HG03521 (cell line): ENCODE results near the gene AKNA.

Source experiments
- ATAC-seq: cut with Tn5 transposase; IDR thresholded peaks from one replicate; pipeline ENCODE4 v1.9.1; 2021; ENCODE audit warnings: mild to moderate bottlenecking, moderate library complexity; ENCODE audit not compliant: unreplicated experiment

AKNA gene

DNA sequence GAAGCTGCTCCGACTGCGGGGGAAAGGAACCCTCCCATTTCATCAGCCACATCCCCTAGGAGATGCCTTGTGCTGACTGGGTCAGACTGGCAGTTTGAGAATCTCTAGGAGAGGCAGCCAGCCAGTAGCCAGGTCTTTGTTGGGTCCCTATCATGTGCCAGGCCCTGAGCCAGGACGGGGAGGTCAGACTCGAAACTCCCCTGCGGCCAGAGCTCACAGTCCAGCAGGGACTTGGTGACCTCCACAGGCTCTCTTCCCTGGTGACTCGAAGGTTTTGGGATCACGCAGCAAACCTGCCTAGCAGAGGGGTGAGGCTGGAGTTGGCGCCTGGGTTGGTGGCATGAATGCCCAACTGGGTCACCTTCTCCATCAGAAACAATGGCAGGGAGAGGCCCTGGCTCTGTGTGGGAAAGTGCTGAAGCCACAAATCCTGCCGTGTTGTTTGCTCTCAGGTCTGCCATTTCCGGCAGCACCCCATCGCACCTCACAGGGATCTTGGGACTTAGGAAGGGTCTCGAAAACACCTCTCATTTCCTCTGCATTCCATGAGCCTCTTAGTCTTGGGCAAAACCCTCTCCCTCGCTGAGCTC, 79.3 kb downstream of the AKNA start:
- ATAC-seq, result no peak

DNA sequence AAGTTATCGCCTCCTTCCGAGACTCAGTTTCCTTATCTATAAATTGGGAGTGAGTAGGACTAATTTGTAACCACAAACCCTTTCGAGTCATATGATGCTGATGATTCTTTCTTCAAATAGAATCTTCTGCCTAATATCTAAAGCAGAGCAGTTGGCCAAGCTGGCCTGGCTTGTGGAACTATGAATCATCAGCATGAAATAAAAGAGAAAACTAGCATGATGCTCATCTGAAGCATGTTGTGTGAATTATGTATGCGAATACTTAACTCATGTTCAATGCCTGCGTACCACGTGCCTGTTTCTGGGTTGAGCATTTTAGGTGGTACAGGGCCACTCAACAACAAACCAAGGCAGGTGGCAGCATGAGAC, 79.9 kb downstream of the AKNA start:
- no peak for ATAC-seq

DNA sequence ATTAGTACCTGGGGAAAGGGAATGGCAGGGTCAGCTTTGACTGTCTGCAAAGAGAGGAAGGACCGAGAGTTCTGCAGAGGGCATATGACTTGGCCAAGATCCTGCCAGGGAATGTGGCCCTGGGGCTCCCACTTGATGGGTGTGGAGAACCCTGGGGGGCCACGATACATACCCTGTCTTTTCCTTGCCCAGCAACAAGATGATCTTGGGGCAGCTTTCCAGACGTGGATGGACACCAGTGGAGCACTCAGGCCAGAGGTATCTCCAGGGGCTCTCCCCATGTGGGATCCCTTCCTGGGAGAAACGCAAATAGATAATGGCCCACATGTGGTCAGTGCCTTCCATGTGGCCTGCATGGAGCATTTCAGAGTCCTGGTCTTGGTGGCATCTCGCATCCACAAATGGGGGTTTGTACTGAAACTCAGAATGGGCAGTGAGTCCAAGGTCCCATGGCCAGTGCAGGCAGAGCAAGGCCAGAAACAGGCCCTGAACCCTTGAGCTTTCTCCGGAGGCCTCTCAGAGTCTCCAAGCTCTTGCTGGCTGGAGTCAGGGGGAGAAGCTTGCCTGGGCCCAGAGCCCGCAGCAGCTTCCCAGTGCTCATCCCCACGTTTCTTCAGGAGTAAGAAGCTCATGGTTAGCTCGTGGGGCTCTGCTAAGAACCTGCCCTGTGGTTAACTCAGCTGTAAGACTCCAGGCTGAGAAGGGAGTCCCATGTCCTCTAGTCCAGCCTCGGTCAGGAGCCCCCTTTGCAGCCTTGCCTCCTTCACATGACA, 83.2 kb downstream of the AKNA start:
- no peak for ATAC-seq

DNA sequence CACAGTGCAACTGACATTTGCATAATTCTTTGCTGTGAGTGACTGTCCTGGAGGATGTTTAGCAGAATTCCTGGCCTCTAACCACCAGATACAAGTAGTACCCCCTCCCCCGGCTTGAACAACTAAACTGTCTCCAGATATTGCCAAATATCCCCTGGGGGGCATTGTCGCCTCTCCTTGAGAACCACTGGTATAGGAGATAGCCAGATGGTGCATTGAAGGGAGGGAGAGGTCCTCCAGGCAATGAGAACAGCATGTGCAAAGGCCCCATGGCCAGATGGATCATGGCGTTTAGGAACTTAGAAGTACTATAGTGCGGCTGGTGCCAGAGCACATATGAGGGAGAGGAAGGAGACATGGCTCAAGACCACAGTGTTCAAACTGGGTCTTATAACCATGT, 83.8 kb downstream of the AKNA start:
- ATAC-seq, result no peak

DNA sequence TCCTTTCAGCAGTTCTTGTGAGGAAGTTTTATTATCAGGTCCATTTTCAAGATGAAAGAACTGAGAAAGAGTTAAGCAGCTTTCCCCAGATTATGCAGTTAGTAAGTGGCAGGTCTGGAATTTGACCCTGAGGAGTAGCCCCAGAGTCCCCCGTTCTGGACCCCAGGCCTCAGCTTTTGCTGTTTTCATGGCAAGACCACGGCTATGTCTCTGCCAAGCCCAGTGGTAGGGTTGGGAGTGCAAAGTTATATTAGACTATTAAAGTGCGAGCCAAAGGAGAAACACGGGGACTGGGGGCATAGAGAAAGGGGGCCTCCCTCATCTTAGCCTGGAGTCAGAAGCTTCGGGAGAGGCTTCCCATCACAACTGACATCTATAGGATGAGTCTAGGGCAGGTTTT, 84.2 kb downstream of the AKNA start:
- ATAC-seq, result no peak

DNA sequence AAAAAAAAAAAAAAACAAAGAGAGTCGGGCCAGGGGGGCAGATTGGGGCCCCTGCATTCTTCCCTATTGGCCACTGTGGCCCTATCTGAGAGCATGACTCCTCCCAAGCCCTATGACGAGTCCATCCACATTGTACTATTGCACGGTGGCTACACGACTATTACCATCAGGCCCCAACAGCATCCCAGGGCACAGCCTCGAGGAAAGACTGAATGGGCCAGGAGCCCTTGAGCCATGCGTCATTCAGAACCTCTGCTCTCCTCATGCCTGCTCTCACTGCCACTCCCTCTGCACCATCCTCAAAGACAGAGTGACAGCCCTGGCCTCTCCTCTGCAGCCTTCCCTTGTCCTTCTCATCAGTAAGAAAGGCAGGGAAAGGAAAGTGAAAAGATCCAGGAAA, 85.1 kb downstream of the AKNA start:
- no peak for ATAC-seq

DNA sequence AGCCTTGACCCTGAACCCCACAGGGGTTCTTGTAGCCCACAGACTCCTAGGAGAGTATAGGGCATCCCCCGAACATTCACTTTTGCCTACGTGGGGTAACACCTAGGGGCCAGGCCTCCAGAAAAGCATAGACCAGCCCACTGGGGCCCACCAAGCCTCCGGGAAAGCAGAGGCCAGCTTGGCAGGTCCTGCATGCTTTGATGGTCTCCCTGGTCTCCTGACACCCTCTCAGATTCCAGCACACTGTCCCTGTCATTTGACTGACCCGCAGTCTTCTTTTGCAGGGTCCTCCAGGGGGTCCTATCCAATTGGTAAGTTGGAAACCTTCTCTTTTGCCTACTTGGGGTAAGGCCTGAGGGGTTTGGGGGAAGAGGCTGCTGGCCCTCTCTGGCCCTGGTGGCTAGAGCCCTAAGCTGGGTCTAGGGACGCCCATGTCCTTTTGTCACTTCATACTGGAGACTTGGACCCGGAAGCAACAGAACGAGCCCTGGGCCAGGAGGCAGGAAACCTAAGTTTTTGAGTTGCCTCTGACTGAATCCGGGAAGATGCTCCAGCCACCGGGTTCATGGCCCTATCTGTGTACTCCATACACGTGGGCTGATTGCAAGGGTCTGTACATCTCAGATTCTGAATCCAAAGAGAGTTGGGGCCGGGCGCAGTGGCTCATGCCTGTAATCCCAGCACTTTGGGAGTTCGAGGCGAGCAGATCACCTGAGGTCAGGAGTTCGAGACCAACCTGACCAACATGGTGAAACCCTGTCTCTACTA, 85.8 kb downstream of the AKNA start:
- ATAC-seq, result no peak

DNA sequence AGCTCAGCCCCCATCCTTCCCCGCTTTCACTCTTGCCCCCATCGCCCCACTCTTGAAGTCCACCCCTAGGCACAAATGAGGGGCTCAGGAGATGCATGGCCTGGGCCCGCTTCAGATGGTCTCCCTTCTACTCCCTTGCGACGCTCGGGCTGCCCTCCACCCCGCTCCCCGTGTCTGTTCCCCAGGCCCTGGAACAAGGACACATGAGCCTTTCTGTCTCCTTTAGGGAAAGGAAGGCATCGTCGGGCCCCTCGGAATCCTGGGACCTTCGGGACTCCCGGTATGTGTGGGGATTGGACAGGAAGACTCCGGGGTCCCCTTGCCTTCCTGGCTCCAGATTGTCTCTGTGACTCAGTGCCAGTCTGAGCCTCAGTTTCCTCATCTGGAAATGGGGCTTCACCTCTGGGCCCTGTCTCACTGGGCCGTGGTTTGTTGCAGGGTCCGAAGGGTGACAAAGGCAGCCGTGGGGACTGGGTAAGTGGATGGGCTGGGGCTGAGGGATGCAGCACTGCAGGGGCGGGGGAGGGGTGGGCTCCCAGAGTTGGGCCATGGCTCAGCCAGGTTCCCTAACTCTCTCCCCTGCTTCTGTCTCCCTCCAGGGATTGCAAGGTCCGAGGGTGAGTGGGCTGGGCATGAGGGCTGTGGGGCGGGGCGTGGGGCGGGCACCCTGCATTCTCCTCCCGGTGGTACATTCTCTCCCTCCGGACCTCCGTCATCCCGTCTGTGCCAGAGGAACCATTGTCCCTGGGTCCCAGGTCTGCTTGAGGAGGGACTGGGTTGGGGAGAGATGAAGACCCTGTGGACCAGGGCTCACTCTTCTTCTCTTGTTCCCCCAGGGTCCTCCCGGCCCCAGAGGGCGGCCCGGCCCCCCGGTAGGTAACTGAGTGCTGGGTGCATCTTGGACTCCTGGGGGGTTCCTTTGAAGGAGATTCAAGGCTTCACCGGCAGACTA, 86.7 kb downstream of the AKNA start:
- no peak for ATAC-seq

DNA sequence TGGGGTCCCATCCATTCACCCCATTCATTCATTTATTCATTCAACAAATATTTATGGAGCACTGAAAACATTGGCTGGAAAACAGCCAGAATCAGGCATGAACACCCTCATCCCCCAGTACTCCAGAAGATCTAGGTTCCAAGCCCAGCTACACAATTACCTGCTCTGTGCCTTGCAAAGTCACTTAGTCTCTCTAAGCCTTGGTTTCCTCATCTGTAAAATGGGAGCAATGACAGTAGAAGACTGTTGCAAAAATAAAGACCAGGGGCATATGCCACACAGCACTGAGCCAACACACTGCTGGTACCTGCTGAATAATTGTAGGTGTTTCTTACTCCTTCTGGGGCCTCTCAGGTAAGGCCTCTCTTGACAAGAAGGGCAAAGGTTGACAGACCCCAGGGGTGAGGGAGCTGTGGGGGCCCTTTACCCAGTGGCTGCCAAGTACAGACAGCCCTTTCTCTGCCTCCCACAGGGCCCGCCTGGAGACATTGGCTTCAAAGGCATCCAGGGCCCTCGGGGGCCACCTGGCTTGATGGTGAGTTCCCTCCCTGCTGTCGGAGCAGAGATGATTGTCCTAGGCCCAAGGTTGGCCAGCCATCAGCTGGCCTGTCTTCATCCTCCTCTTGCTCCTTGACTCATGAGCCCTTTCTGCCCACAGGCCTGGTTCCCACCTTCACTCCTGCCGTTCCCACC, 87.5 kb downstream of the AKNA start:
- ATAC-seq, result no peak

DNA sequence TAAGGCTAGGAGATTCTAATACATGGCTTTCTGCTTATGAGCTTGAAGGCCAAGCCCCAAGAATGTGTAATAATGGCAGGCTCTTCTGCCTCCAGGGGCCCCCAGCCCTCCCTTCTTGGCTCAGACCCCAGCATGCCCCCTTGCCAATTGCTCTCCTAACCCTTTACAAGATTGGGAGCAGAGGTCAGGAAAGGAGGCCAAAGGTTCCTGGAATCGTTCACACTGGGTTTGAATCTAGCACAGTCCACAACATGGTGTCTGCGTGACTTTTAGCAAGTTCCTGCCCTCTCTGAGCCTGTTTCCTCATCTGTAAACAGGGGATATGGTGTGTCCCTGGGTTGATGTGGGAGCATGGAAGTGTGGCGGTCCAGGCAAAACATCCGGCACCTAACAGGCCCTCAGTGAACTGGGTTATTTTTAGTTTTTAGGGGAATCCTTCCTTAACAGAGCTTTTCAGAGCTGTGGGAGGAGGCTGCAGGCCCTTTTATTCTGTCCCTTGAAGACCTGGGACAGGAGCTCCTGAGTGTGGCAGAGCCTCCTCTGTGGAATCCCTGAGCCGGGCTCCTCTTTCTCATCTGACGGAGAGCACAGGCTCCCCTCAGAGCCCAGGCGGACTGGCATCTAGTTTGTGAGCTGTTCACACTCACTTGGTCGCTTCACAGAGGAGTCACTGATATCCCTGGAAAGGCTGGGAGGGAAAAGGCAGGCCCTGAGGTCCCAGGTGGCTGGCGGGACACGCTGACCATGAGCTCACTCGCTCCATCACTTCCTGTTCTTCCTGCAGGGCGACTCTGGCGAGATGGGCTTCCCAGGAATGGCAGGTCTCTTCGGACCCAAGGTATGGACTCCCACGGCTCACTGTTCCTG, 88.3 kb downstream of the AKNA start:
- ATAC-seq, result no peak

DNA sequence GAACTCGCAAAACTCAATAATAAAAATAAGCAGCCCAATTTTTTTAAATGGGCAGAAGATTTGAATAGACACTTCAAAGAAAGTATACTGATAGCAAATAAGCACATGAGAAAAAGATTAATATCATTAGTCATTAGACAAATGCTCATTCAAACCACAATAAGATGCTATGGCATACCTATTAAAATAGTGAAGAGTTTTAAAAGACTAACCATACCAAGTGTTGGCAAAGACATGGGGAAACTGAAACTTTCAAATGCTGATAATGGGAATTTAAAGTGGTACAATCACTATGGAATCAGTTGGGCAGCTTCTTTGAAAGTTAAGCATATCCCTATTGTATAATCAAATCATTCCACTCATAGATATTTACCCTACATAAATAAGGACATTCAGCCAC, 91.4 kb downstream of the AKNA start:
- ATAC-seq, result no peak

DNA sequence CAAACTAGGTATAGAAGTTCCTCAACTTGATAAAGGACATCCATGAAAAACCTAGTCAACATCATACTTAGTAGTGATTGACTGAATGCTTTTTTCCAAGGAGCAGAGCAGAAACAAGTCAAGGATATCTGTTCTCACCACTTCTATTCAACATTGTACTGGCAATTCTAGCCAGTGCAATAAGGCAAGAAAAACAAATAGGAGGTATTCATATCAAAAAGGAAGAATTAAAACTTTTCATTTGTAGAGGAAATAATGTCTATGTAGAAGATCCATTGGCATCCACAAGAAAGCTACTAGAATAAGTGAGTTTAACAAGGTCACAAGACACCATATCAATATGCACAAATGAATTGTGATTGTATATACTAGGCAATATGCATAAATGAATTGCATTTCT, 93.1 kb downstream of the AKNA start:
- no peak for ATAC-seq

DNA sequence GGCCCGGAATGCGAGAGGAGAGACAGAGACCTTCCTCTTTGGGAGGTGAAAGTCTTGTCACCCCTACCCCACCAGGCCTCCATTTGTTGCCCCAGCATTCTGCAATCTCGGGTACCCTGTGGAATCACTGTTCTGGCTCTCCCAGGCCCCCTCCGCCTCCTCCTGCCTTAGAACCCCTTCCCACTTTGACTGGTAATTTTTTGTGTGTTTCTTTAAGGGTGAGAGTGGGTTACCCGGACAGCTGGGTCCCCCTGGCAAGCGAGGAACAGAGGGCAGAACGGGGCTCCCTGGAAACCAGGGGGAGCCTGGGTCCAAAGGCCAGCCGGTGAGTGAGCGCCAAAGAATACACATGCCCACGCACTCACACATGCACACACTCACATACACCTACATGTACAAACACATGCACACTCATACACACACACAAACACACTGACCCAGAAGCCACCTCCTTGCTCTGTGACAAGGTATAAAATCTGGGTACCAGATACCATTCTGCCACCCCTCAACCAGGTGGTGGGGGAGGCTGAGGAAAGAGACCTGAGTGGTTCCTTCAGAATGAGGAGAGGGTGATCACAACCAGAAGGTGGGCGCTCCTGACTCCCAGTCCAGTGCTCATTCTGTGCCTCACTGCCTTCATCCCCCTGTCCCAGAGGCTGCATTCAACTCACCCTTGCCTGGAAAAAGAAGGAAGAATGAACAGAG, 95.7 kb downstream of the AKNA start:
- ATAC-seq, result no peak

DNA sequence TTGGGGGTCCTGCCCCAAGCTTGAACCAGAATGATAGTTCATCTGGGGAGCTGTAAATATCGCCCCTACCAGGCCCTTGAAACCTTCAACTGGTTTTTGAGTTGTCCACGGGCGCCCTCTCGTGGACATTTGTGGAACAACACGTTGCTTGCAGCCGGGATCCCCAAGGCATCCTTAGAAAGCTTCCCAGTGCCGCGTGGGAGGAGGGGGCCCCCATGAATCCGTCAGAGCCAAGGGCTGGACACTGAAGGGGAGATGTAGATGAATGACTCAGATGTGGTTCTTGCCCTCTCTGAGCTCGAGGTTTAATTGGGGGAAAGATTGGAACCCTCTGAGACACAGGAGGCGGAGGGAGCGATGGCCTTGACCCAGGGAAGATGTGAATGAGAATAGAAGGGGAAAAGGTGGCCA, 96.7 kb downstream of the AKNA start:
- ATAC-seq, result no peak

DNA sequence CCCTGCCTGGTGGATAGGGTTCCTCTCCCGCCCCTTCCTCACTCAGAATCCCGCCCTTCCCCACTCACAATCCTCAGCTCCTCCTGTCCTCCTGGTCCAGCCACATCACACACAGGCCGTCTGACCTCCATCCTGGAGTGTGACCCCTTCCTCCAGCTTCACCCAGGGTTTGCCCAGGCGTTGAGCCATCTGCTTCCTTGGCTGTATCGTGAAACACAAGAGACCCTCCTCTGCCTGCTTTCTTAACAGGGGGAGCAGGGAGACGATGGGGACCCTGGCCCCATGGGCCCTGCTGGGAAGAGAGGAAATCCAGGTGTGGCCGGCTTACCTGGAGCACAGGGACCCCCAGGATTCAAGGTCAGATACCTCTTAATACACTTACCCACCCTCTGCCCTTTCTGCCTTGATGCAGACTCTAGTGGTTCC, 97.2 kb downstream of the AKNA start:
- no peak for ATAC-seq

DNA sequence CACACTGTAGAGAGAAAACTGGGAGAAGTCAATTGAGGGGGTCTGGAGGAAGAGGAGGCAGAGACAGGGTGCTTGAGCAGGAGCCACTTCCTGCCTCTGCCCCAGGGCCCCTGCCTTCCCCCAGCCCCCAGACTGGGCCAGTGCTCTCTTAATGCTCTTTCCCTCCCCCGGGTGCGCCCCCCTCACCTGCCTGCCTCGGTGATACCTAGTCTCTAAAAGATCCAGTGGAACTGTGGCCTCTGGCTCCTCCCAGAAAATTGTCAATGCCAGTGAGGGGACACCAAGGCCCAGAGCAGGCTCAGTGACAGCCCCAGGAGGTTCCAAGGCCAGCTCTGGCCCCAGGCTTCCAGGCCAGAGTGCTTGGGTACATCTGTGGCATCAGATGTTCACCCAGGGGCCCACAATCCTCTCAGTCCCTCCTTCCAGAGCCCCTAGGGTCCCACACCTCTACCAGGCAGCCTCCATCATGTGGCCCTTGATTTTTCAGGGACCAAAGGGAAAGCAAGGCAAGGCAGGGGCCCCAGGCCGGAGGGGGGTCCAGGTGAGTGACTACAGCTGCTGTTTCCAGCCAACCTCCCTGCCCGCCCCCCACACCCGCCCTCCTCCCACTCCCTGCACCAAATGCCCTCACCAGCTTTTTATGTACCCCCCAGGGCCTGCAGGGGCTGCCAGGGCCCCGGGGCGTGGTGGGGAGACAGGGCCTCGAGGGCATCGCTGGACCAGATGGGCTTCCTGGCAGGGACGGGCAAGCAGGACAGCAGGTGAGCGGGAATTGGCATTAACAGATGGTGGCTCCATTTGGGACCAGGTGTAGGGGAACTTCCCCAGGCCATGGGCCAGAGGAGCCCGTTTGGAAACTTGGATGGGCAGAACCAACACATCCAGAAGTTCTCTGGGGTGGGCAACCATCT, 98.0 kb downstream of the AKNA start:
- no peak for ATAC-seq

DNA sequence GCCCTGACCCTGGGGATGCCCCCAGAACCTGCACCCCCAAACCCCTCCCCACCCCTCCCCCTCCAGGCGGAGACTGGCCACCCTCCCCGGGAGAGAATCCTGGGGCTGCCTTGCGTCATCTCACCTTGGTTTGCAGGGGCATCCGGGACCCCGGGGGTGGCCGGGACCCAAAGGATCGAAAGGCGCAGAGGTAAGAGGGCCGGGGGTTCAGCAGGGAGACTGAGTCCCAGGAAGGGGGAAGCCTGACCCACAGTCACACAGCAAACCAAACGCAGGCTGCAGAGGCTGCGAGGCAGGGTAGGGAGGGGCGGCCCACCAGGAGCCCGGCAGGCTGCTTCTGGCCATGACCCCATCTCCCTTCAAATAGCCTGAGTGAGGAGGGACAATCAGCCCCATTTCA, 98.7 kb downstream of the AKNA start:
- ATAC-seq, result no peak
